SK-N-MC (cell line): ENCODE results near the gene UBAP1.

Experiments used
- EZH2 ChIP-seq: fragments of 200-600 bp; sonication (generic); IDR thresholded peaks from one replicate; pipeline ENCODE4 v1.6.1; 2017; ENCODE audit warnings: antibody characterized with exemption
- POLR2AphosphoS5 ChIP-seq: IDR thresholded peaks from 2 replicates; pipeline ENCODE4 v1.6.1; 2012; ENCODE audit warnings: mild to moderate bottlenecking, low read depth, low read length, borderline replicate concordance

- TF ChIP-seq POLR2AphosphoS5 (no peak), EZH2 (no peak)
Measured at GRCh38 chr9:34205102-34205501, 26.3 kb downstream of the UBAP1 start.
